ENCODE measurements around the gene JAK1. TPM values are rescaled to one million over a fixed set of nuclear protein-coding genes. Genes with fewer than 3 reads are reported as not detected.

Gene JAK1
- total RNA-seq, 1 experiment from 2014 or later, result 27.8 TPM

GRCh38 chr1:65009724-65010420, 43.5 kb upstream of the JAK1 start:
- ATAC-seq (no peak), DNase-seq (ENCODE audit: low spot score) (no peak)
- ChIA-PET CTCF (interaction anchor here (2.5 kb wide), 1 partner anchor 11 kb away, joined by 9 read pairs; no protein-coding TSS in a partner anchor), POLR2A (no interaction called here)
- Mint-ChIP-seq H3K9me3 (peaks cover 4% of the 10 kb centered on the region; the same call in 1 of the 2 replicates), H3K4me1 (peaks cover 4% of the 10 kb centered on the region; the same call in 1 of the 2 replicates), H3K36me3 (no peaks in the 10 kb centered on the region), H3K27me3 (ENCODE audit: low read depth) (peaks cover 9% of the 10 kb centered on the region), H3K27ac (no peak overlapping the region; the same call in 1 of the 2 replicates), H3K4me3 (no peak overlapping the region)
- TF ChIP-seq MXD4 (CRISPR knock-in tag; IDR thresholded peaks at IDR 0.05; ENCODE audit: borderline replicate concordance), result no peak
- TF ChIP-seq EMX1 (CRISPR knock-in tag; IDR thresholded peaks at IDR 0.05), result no peak
- TF ChIP-seq ZNF138 (CRISPR knock-in tag; conservative IDR thresholded peaks at IDR 0.05), result no peak
- TF ChIP-seq ATF1 (CRISPR knock-in tag; IDR thresholded peaks at IDR 0.05), result no peak
- TF ChIP-seq ZNF219 (CRISPR knock-in tag; IDR thresholded peaks at IDR 0.05; ENCODE audit: borderline replicate concordance), result no peak
- TF ChIP-seq FOXK1 (CRISPR knock-in tag; IDR thresholded peaks at IDR 0.05), result no peak
- no peak for TF ChIP-seq FOXJ3 (CRISPR knock-in tag; IDR thresholded peaks at IDR 0.05; ENCODE audit: borderline replicate concordance)
- no peak for TF ChIP-seq TP53 (CRISPR knock-in tag; IDR thresholded peaks at IDR 0.05)
- TF ChIP-seq ZNF532 (CRISPR knock-in tag; IDR thresholded peaks at IDR 0.05; ENCODE audit: borderline replicate concordance), result no peak
- TF ChIP-seq ZNF671 (CRISPR knock-in tag; IDR thresholded peaks at IDR 0.05), result no peak
- no peak for TF ChIP-seq ZNF281 (CRISPR knock-in tag; IDR thresholded peaks at IDR 0.05)
- TF ChIP-seq CBFB (CRISPR knock-in tag; IDR thresholded peaks at IDR 0.05; ENCODE audit: low read depth), result no peak
- TF ChIP-seq, protein P1, sequence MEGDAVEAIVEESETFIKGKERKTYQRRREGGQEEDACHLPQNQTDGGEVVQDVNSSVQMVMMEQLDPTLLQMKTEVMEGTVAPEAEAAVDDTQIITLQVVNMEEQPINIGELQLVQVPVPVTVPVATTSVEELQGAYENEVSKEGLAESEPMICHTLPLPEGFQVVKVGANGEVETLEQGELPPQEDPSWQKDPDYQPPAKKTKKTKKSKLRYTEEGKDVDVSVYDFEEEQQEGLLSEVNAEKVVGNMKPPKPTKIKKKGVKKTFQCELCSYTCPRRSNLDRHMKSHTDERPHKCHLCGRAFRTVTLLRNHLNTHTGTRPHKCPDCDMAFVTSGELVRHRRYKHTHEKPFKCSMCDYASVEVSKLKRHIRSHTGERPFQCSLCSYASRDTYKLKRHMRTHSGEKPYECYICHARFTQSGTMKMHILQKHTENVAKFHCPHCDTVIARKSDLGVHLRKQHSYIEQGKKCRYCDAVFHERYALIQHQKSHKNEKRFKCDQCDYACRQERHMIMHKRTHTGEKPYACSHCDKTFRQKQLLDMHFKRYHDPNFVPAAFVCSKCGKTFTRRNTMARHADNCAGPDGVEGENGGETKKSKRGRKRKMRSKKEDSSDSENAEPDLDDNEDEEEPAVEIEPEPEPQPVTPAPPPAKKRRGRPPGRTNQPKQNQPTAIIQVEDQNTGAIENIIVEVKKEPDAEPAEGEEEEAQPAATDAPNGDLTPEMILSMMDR (IDR thresholded peaks at IDR 0.05), result no peak
- TF ChIP-seq JUN (CRISPR knock-in tag; IDR thresholded peaks at IDR 0.05), result no peak
- TF ChIP-seq, protein P2, sequence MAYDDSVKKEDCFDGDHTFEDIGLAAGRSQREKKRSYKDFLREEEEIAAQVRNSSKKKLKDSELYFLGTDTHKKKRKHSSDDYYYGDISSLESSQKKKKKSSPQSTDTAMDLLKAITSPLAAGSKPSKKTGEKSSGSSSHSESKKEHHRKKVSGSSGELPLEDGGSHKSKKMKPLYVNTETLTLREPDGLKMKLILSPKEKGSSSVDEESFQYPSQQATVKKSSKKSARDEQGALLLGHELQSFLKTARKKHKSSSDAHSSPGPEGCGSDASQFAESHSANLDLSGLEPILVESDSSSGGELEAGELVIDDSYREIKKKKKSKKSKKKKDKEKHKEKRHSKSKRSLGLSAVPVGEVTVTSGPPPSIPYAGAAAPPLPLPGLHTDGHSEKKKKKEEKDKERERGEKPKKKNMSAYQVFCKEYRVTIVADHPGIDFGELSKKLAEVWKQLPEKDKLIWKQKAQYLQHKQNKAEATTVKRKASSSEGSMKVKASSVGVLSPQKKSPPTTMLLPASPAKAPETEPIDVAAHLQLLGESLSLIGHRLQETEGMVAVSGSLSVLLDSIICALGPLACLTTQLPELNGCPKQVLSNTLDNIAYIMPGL (CRISPR knock-in tag; IDR thresholded peaks at IDR 0.05), result no peak
- TF ChIP-seq, protein P3, sequence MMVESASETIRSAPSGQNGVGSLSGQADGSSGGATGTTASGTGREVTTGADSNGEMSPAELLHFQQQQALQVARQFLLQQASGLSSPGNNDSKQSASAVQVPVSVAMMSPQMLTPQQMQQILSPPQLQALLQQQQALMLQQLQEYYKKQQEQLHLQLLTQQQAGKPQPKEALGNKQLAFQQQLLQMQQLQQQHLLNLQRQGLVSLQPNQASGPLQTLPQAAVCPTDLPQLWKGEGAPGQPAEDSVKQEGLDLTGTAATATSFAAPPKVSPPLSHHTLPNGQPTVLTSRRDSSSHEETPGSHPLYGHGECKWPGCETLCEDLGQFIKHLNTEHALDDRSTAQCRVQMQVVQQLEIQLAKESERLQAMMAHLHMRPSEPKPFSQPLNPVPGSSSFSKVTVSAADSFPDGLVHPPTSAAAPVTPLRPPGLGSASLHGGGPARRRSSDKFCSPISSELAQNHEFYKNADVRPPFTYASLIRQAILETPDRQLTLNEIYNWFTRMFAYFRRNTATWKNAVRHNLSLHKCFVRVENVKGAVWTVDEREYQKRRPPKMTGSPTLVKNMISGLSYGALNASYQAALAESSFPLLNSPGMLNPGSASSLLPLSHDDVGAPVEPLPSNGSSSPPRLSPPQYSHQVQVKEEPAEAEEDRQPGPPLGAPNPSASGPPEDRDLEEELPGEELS (CRISPR knock-in tag; IDR thresholded peaks at IDR 0.05), result no peak
- no peak for TF ChIP-seq ZMAT4 (CRISPR knock-in tag; IDR thresholded peaks at IDR 0.05)
- no peak for TF ChIP-seq ZNF263 (CRISPR knock-in tag; IDR thresholded peaks at IDR 0.05; ENCODE audit: low read depth)
- TF ChIP-seq NFYB (CRISPR knock-in tag; conservative IDR thresholded peaks at IDR 0.05; ENCODE audit: low read depth), result no peak

All from WTC11 (cell line).